ENCODE results near the gene PM20D2. TPM values are rescaled to one million over a fixed set of nuclear protein-coding genes. Genes with fewer than 3 reads are reported as not detected.
A peak's percentile ranks its signal among the peaks of the same experiment; 100 is the strongest.

The PM20D2 gene
- total RNA-seq = 10 to 100 TPM; 20.3 to 48.5 (median 23.9) TPM
- polyA plus RNA-seq = 10 to 100 TPM in 1 of 3 donors, 1 to 10 TPM in 2; 4.2 to 10.2 (median 8.1) TPM

DNA sequence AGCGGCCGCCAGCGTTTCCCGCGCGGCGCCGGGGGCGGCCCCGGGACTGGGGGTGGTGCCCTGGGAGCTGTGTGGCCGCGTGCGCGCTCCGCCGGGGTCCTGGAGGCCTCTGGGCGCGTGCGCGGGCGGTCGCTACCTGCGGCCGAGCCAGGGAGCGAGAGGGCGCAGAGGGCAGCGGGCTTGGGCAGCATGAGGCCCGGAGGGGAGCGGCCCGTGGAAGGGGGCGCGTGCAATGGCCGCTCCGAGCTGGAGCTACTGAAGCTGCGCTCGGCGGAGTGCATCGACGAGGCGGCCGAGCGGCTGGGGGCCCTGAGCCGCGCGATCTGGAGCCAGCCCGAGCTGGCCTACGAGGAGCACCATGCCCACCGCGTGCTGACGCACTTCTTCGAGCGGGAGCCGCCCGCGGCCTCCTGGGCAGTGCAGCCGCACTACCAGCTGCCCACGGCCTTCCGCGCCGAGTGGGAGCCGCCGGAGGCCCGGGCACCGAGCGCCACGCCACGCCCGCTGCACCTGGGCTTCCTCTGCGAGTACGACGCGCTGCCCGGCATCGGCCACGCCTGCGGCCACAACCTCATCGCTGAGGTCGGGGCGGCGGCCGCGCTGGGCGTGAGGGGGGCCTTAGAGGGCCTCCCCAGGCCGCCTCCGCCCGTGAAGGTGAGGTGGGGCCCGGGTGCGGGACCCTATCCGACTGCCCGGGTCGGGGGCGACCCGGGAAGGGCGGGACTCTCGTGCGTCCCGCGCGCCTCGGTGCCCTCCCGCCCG lies at the start of gene PM20D2:
Gene PM20D2, plus strand, starts transcription at position 100 of the 762 bp plus-strand sequence. Its CDS starts 90 bp downstream, at position 190.
- 0 to 1% methylated on average over 102 of the region's 102 CpGs for WGBS, 2 donors
- H3K27ac ChIP-seq = peak within 1 kb of the TSS; percentile 92 to 95 (median 93)
- peak within 1 kb of the TSS; percentile 75 to 91 (median 82) for H3K4me3 ChIP-seq
- peaks cover 0 to 36% (median 31%) of the 10 kb centered on the region in 4 donors for H3K4me1 ChIP-seq
- no peaks in the 10 kb centered on the region for H3K27me3 ChIP-seq
- DNase-seq = peak; percentile 83
- no peaks in the 10 kb centered on the region for H3K9me3 ChIP-seq
- intact Hi-C loops (cut with DNase I) = loop anchor here (2.0 to 5.0 kb wide), 4 partner anchors 15 to 124 kb away; partner anchors contain the start of gene PNRC1
- peaks cover 0 to under 1% (median 0%) of the 10 kb centered on the region in 4 donors for H3K36me3 ChIP-seq
- TF ChIP-seq POLR2AphosphoS5 (IDR thresholded peaks at IDR 0.05) (peak; percentile 80 to 89 (median 84)), POLR2A (IDR thresholded peaks at IDR 0.05) (peak in 1 of 2 donors; percentile 19), EP300 (IDR thresholded peaks at IDR 0.05) (no peak)
- TF ChIP-seq, protein P1, sequence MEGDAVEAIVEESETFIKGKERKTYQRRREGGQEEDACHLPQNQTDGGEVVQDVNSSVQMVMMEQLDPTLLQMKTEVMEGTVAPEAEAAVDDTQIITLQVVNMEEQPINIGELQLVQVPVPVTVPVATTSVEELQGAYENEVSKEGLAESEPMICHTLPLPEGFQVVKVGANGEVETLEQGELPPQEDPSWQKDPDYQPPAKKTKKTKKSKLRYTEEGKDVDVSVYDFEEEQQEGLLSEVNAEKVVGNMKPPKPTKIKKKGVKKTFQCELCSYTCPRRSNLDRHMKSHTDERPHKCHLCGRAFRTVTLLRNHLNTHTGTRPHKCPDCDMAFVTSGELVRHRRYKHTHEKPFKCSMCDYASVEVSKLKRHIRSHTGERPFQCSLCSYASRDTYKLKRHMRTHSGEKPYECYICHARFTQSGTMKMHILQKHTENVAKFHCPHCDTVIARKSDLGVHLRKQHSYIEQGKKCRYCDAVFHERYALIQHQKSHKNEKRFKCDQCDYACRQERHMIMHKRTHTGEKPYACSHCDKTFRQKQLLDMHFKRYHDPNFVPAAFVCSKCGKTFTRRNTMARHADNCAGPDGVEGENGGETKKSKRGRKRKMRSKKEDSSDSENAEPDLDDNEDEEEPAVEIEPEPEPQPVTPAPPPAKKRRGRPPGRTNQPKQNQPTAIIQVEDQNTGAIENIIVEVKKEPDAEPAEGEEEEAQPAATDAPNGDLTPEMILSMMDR (IDR thresholded peaks at IDR 0.05) = no peak

DNA sequence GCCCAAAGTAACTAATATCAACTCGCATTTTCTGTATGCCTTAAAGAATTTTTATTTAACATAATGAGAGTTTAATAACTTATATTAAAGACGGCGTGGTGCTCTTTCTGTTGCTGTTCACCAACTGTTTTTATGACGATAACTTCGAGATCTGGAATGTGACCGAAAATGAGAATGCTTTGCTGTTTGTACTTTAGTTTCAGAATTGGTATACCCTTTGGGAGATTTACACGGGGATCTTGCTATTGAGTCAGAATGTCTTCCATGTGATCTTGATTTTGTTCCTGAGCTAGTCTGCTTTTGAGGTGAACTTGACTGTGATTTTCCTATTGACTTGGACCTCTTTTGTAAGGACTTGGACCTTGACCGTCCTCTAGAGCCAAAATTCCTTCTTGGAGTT lies 47.4 kb upstream of the PM20D2 start:
- 86 to 89% methylated on average over 8 of the region's 8 CpGs for WGBS, 2 donors
- intact Hi-C loops (cut with DNase I) = no loop called here

GRCh38 chr6:89100114-89100513 lies 45.7 kb upstream of the PM20D2 start:
- Histone ChIP-seq H3K4me1 (no peaks in the 10 kb centered on the region), H3K27me3 (no peaks in the 10 kb centered on the region), H3K9me3 (no peaks in the 10 kb centered on the region), H3K27ac (no peak overlapping the region), H3K36me3 (peaks cover 0 to 6% (median 0%) of the 10 kb centered on the region in 4 donors), H3K4me3 (no peak overlapping the region)
- TF ChIP-seq POLR2A (IDR thresholded peaks at IDR 0.05) = no peak
- TF ChIP-seq, protein P1 (IDR thresholded peaks at IDR 0.05) = no peak
- TF ChIP-seq EP300 (IDR thresholded peaks at IDR 0.05) = no peak
- TF ChIP-seq POLR2AphosphoS5 (IDR thresholded peaks at IDR 0.05) = no peak
- WGBS, 2 donors = 93 to 98% methylated on average over 2 of the region's 2 CpGs
- no peak for DNase-seq
- intact Hi-C loops (cut with DNase I) = no loop called here

More for the DNA sequence above, 47.4 kb upstream of the PM20D2 start:
- H3K27ac ChIP-seq = no peak overlapping the region
- peaks cover 0 to 6% (median 0%) of the 10 kb centered on the region in 4 donors for H3K36me3 ChIP-seq
- TF ChIP-seq EP300 (IDR thresholded peaks at IDR 0.05) (no peak), POLR2AphosphoS5 (IDR thresholded peaks at IDR 0.05) (no peak), POLR2A (IDR thresholded peaks at IDR 0.05) (no peak)
- TF ChIP-seq, protein P1 (IDR thresholded peaks at IDR 0.05) = no peak
- H3K4me3 ChIP-seq = no peak overlapping the region
- no peaks in the 10 kb centered on the region for H3K27me3 ChIP-seq
- H3K9me3 ChIP-seq = no peaks in the 10 kb centered on the region
- DNase-seq = no peak
- no peaks in the 10 kb centered on the region for H3K4me1 ChIP-seq

DNA sequence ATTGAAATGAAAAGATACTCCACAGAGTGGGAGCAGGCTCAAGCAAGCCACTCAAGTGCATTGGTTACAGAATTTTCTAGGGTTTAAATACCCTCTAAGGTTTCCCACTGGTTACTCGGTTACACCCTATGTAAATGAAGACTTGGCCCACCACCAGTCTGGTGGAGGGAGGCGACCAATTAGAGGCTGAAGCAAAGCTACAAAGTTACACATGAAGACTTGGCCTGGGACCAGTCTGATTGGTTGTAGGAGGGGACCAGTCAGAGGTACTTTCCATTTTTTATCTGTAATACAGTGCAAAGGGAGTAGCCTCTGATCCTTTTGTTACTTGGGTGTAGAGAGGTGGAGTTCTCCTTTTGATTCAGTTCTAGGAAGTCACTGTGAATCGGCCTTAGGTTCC lies 35.6 kb upstream of the PM20D2 start:
- no peak for DNase-seq
- H3K4me1 ChIP-seq = no peaks in the 10 kb centered on the region
- H3K4me3 ChIP-seq = no peak overlapping the region
- intact Hi-C loops (cut with DNase I) = no loop called here
- WGBS, 2 donors = 85 to 92% methylated on average over 3 of the region's 3 CpGs
- H3K27ac ChIP-seq = no peak overlapping the region
- H3K9me3 ChIP-seq = no peaks in the 10 kb centered on the region
- TF ChIP-seq POLR2AphosphoS5 (IDR thresholded peaks at IDR 0.05) = no peak
- TF ChIP-seq EP300 (IDR thresholded peaks at IDR 0.05) = no peak
- TF ChIP-seq POLR2A (IDR thresholded peaks at IDR 0.05) = no peak
- TF ChIP-seq, protein P1 (IDR thresholded peaks at IDR 0.05) = no peak
- H3K36me3 ChIP-seq = no peaks in the 10 kb centered on the region
- no peaks in the 10 kb centered on the region for H3K27me3 ChIP-seq

All from sigmoid colon (tissue), 7 donors.